ENCODE measurements around the gene SLC25A19.

DNA sequence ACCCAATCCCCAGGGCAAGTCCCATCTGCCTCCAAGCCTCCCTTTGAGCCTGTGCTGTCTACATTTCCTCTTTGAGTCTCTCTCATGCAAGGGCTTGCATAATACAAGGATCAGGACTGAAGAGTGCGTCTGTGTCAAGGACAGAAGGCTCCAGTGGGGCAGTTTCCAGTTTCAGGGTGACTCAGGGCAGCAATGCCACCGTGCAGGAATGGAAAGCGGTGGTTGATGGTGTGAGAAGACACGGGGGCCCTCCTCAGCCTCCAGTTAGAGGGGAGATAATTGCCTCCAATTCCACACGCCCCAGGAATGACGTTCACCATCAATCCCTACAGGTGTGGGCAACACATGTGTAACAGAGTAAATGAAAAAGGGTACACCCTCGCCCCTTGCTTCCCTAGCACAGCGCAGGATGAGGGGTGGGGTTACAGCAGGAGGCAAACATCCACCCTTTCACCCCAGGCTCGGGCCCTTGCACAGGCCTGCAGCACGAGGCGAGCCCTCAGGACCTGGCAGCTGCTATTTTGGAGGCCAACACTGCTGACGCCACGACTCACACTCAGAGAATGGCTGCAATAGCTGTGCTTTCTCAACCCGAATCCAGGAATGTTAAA is 24.8 kb upstream of the SLC25A19 start:
- TF ChIP-seq, protein P1, sequence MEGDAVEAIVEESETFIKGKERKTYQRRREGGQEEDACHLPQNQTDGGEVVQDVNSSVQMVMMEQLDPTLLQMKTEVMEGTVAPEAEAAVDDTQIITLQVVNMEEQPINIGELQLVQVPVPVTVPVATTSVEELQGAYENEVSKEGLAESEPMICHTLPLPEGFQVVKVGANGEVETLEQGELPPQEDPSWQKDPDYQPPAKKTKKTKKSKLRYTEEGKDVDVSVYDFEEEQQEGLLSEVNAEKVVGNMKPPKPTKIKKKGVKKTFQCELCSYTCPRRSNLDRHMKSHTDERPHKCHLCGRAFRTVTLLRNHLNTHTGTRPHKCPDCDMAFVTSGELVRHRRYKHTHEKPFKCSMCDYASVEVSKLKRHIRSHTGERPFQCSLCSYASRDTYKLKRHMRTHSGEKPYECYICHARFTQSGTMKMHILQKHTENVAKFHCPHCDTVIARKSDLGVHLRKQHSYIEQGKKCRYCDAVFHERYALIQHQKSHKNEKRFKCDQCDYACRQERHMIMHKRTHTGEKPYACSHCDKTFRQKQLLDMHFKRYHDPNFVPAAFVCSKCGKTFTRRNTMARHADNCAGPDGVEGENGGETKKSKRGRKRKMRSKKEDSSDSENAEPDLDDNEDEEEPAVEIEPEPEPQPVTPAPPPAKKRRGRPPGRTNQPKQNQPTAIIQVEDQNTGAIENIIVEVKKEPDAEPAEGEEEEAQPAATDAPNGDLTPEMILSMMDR (conservative IDR thresholded peaks at IDR 0.05 in 1 of 2, IDR thresholded peaks at IDR 0.05 in 1 of 2; ENCODE audit: low read depth in 1 of 2, low read length in 2 of 2) = no peak
- no peak for TF ChIP-seq EZH2 (IDR thresholded peaks at IDR 0.05; ENCODE audit: low read length, missing control alignments)

Data from fibroblast of lung (primary cell).